NCI-H187 (cell line): ENCODE data around the gene TCOF1.

Experiments used
- DNase-seq, 2 experiments: peaks; one replicate each; lab custom pipeline; 2025; lab: John Stamatoyannopoulos, UW

TCOF1 gene

DNA sequence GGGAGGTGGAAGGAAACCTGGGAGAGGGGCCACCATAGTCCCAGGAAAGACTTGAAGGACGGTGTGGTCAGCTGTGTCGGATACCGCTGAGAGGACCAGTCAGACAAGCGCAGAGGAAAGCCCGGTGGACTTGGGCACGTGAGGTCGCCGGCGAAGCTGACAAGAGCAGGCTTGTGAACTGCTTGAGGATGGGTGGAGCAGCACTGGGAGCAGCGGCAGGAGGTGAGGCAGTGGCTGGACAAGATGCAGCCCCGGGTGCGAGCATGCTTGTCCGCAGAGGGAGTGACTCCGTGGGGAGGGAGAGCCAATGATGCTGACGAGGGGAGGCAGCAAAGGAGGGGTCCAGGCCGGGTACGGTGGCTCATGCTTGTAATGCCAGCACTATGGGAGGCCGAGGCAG, 73.6 kb downstream of the TCOF1 start:
- DNase-seq: no peak

DNA sequence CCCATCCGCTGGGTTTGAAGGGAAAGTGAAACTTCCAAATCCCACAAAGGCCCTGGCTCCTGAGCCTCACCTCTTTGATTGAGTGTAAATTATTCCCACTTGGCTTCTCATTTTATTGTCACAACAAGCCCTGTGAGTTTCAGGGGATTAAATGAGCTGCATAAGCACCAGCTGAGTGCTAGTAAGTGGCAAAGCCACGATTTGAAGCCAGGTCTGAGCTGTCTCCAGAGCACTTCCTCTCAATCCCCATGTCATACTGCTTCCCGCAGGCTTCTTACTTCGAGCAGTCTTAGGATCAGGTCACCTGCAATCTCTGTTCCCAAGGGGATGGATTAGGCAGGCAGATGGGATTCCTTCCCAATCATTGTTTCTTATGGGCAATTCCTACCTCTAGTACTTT, 74.1 kb downstream of the TCOF1 start:
- no peak for DNase-seq

DNA sequence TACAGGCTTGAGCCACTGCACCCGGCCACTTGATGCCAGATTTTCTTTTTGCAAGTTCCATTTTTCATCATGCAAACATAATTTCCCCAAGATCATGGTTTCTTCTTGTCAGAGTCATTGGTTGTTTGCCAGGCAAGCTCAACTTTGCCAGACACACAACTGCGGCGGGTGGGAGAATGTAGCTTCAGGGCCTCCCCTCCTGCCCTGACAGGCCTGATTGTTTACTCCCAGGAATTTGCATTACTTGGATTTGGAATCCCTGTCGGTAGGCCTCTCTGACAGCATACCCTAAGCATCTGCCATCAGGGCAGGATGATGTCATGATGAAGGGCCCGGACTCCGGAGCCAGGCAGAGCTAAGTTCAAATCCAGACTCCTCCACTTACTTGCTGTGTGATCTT, 77.0 kb downstream of the TCOF1 start:
- no peak for DNase-seq

DNA sequence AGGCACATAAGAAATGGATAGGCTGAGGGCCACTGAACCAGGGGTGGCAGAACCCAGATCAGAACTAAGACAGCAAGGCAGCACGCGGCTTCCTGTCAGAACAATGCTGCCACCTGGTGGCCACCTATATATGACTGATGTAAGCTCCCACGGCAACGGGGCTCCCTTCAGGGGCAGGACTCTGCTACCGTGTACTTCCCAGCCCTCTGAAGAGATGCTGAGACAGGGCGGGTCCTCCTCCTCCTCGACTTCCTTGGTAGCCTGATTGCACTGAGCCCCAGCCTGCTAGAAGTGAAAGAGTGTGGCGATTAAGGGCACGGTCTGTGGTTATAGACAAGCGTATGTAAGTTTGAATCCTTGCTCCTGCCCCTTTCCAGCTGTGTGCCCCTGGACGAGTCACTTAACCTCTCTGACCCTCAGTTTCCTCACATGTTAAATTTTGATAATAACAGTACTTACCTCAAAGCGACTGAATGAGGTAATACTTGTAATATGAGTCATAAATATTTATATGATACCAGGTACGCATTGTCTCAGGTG, 78.7 kb downstream of the TCOF1 start:
- DNase-seq: peak; percentile 41 to 66

DNA sequence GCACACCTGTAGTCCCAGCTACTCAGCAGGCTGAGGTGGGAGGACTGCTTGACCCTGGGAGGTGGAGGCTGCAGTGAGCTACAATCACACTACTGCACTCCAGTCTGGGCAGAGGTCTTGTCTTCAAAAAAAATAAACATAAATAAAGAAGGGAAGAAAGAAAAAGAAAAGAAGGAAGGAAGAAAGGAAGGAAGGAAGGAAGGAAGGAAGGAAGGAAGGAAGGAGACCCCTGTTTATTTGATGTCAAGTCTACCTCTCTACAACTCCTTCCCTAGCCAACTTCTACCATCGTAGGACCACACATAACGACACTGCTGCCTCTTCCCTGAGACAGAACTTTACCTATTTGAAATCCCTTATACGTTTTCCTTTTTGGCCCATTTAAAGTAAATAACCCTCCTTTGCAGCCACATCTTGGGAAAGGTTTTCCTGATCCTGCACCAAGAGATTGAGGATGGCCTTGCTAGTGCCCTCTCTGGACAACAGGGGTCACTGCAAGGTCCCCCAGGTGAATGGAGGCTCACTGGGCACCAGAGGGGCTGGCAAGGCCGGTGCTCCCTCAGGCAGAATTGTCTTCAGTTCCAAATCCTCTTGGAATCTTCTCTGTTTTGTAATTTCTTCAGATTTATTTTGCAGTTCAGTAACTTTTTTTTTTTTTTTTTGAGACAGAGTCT, 81.5 kb downstream of the TCOF1 start:
- DNase-seq: no peak

DNA sequence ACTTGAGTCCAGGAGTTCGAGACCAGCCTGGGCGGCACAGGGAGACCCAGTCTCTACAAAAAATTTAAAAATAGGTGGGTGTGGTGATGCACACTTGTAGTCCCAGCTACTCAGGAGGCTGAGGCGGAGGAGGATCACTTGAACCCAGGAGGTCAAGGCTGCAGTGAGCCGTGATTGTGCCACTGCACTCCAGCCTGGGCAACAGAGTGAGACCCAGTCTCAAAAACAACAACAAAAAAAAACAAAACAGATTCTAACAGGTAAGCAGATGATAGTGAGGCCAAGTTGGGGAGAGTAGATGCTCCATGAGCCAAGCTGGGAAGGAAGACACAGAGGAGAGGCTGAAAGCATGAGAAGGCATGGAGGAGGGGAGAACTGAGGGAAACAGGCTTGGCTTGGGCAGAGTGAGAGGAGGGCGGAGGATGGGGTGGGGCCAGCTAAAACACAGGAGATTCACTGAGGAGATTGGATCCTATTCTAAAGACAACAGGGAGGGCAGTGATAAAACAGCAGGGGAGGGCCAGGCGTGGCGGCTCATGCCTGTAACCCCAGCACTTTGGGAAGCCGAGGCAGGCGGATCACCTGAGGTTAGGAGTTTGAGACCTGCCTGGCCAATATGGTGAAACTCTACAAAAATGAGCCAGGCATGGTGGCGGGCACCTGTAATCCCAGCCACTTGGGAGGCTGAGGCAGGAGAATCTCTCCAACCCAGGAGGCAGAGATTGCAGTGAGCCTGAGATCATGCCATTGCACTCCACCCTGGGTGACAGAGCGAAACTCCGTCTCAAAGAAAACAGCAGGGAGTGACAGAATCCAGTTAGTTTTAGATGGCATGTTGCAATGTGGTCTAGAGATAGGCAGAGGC, 83.7 kb downstream of the TCOF1 start:
- DNase-seq: no peak

DNA sequence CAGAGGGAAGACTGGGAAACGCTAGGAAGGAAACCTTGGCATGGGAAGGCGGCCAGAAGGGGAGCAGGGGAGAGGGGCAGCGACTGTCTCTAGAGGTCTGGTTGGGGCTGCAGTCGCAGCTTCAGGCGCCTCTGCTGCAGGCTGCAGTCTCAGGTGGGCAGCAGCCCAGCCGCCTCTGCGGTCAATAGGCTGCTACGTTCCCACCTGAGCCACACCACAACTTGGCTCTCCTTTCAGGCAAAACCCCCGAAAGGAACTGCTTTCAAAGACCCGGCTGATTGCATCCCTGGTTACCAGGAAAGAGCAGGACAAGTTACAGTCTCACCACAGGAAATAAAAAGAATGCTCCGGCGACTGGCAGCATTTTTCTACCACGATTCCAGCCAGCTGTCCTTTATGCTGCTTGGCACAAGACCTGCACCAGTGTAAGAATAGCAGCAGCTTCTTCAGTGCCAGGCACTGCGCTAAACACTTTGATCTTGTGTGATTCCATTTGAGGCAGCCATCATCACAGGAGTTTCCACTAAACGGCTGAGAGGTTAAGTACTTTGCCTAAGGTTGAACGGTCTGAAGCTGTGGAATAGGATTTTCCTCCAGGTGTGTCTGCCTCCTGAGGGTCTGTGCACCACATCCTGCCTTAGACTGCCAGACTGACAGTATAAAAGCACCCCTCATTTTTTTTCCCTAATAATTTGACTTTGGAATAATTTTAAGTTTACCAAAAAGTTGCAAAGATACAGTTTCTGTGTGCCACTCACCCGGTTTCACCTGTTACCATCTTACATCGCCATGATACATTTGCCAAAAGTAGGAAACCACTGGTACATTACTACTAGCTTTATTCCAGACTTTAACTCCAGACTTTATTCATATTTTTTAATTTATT, 84.6 kb downstream of the TCOF1 start:
- no peak for DNase-seq

DNA sequence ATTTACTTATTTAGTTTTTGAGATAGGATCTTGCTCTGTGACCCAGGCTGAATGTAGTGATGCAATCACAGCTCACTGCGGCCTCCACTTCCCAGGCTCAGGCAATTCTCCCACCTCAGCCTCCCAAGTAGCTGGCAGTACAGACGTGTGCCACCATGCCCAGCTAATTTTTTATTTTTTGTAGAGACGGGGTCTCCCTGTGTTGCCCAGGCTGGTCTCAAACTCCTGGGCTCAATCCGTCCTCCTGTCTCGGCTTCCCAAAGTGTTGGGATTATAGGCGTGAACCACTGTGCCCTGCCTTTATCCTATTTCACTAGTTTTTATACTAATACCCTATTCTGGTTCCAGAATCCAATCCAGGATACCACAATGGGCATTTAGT, 85.2 kb downstream of the TCOF1 start:
- DNase-seq: no peak

DNA sequence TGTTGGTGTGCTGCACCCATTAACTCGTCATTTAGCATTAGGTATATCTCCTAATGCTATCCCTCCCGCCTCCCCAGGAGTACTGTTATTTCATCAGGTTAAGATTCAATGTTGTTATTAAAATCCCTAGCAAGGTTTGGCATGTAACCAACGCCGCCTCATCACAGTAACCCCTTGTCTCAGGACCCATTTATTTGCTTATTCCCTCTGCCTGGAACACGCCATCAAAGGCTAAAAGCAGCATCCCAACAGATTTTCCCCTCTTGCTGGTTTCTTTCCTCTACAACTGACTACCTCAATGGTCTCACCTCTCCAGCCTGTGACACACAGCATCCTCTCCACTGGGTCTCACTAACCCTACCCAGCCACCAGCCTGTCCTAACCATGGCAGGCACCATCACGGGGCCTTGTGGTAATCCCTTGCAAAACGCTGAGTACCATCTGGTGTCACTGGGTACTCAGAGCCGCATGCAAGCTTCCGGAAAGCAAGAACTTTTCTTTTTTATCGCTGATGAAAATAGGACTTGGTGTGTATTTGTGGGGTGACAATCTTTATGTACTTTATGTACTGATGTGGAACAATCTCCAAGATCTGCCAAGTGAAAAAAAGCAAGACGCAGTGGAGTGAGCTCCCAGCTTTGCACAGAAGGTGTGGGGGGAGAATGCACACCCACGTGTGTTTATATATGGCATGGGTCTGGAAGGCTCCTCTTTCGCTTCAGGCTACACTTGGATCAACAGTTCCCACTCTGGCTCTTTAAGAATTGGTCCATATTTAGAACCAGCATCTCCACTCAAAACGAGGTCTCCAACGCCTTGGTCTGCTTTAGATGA, 86.0 kb downstream of the TCOF1 start:
- no peak for DNase-seq

DNA sequence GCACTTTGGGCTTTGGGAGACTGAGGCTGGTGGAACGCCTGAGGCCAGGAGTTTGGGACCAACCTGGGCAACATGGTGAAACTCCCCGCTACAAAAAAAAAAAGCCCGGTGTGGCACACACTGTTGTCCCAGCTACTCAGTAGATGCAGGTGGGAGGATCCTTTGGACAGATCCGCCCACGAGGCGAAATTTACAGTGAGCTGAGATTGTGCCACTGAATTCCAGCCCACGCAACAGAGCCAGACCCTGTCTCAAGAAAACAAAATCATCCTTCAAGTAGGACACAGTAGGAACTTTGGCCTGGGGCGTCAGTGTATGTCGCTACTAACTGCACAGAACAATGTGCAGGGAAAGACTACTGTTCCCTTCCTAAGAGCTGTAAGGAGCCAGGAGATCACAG, 87.3 kb downstream of the TCOF1 start:
- no peak for DNase-seq

DNA sequence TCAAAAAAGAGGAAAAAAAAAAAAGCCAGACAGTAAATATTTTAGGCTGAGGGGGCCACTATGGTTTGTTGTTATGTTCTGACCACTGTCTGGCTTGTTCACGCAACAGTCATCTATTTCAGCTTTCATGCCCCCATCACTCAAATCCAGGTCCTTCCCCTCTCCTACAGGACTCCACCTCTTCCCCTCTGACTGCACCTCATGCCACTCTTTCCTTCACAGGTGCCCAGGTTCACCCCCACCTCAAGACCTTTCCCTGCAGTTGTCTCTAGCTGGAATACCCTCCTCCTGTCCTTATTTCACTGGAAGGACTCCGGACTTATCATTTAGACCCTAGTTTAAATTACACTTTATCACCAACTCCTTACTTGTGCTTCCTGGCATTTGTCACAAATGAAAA, 88.6 kb downstream of the TCOF1 start:
- DNase-seq: no peak

DNA sequence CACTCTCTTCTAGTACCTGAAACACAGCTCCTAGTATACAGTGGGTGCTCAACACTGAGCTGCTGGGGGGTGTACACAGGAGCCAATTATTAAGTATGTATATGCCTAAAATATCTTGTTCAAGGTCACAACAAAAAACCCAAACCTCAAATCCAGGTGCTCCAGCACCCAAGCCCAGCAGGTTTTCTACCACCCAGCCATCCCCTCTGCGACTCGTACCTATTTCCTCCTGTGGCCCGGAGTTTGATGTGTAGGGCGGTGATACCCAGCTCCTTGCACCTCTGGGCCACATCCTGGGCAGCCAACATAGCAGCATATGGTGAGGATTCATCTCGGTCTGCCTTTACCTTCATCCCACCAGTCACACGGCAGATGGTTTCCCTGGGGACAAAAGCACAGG, 89.1 kb downstream of the TCOF1 start:
- DNase-seq: no peak

DNA sequence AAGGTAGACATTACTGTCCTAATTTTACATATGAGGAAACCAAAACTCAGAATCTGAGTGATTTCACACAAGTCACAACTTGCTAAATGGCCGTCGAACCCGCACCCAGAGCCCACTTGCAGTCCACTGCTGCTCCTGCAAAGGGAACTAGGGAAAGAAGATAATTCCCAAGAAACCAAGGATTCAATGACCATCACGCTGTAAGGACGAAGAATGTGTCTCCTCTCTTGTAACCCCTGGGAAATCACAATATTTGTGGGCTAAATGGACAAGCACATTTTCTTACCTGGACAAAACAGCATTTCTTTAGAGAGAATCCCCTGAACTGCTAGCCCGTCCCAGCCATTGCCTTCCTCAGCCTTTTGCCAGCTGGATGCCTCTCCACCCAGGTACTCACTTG, 89.7 kb downstream of the TCOF1 start:
- no peak for DNase-seq

DNA sequence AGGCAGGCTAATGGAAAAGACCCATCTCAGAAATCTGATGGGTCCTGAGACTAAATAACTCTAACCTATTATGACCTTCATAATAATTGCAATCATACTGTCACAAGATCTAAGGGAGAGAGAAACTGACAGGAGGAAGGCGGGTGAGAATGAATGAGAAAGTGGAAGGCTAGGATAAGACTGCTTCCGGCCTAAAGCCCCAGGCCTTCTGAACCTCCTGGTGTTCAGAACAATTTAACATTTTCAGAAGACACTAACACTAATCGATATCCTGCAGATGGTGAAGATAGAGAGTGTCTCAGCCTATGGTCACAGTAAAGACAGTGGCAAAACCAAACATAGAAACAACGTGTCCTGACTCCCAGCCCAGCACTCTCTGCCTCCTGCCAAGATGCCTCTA, 90.8 kb downstream of the TCOF1 start:
- DNase-seq: no peak

DNA sequence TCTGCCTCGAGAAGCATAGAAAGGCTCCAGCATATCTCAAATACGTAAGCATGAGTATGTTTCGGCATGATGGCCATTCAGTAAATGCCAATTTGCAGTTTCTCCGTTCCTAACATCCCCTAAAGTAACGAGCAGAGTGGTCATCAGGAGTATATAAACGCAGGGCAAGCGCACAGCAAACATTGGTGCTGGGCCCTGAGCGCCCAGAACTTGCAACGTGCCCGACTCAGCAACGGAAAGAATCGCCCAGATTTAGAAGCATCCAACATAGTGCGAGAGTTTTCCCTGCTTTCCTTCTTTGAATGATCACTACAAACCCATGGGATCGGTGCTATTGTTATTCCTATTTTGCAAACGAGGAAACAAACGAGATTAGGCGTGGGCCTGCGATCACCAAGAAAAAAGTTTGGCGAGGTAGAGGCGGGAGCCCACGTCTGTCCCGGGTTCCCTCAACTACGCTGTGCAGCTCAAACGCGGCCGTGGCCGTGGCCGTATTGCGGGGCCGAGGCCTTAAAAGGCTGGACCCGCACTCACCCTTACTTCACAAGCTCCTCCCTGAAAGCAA, 91.5 kb downstream of the TCOF1 start:
- no peak for DNase-seq
